ENCODE data around the gene CLEC2D.

- TF ChIP-seq, protein P1, sequence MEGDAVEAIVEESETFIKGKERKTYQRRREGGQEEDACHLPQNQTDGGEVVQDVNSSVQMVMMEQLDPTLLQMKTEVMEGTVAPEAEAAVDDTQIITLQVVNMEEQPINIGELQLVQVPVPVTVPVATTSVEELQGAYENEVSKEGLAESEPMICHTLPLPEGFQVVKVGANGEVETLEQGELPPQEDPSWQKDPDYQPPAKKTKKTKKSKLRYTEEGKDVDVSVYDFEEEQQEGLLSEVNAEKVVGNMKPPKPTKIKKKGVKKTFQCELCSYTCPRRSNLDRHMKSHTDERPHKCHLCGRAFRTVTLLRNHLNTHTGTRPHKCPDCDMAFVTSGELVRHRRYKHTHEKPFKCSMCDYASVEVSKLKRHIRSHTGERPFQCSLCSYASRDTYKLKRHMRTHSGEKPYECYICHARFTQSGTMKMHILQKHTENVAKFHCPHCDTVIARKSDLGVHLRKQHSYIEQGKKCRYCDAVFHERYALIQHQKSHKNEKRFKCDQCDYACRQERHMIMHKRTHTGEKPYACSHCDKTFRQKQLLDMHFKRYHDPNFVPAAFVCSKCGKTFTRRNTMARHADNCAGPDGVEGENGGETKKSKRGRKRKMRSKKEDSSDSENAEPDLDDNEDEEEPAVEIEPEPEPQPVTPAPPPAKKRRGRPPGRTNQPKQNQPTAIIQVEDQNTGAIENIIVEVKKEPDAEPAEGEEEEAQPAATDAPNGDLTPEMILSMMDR (IDR thresholded peaks at IDR 0.05; ENCODE audit: low read depth, low read length, poor library complexity, severe bottlenecking), result no peak
- TF ChIP-seq EZH2phosphoT487 (IDR thresholded peaks at IDR 0.05; ENCODE audit: borderline replicate concordance, low read length), result no peak
Observed at GRCh38 chr12:9700606-9700956, 31.1 kb downstream of the CLEC2D start.

All from DOHH2 (cell line).